Fibroblast of lung (primary cell): Measurements from ENCODE around the gene WDR3. TPM values are rescaled to one million over a fixed set of nuclear protein-coding genes. Genes with fewer than 3 reads are reported as not detected.

Experiments used
- DNase-seq, 2 donors: peaks; one replicate each; pipeline versions ENCODE4 v3.0.0 to v3.0.0-alpha.2; 2010; ENCODE audit warnings: low read depth in 2 of 2
- H2AFZ ChIP-seq: 2 replicates; pipeline ENCODE4 v1.5.1; 2012; ENCODE audit warnings: low read length, control low read depth, inconsistent platforms
- H3K27ac ChIP-seq: 2 replicates; pipeline ENCODE4 v1.5.1; 2011; ENCODE audit warnings: low read length, control low read depth; ENCODE audit not compliant: insufficient read depth
- H3K27me3 ChIP-seq: 2 replicates; pipeline ENCODE4 v1.5.1; 2011; ENCODE audit warnings: mild to moderate bottlenecking, low read length; ENCODE audit not compliant: control insufficient read depth, insufficient read depth
- H3K36me3 ChIP-seq: 2 replicates; pipeline ENCODE4 v1.5.1; 2011; ENCODE audit warnings: low read length; ENCODE audit not compliant: control insufficient read depth, insufficient read depth
- H3K4me1 ChIP-seq: 2 replicates; pipeline ENCODE4 v1.5.1; 2011; ENCODE audit warnings: low read length; ENCODE audit not compliant: control insufficient read depth, insufficient read depth; ENCODE audit errors: extremely low read depth
- H3K4me2 ChIP-seq: 2 replicates; pipeline ENCODE4 v1.5.1; 2011; ENCODE audit warnings: low read length, control low read depth; ENCODE audit not compliant: insufficient read depth; ENCODE audit errors: extremely low read depth
- H3K4me3 ChIP-seq, 4 experiments: fragments of 200-600 bp in 1 of 4; sonication (generic) in 1 of 4; replicated peaks in 1 of 4; 2 replicates each; pipeline ENCODE4 v1.5.1; 2011 to 2016; ENCODE audit warnings: low read length in 4 of 4, low read depth in 3 of 4, mild to moderate bottlenecking in 3 of 4, control low read depth in 2 of 4, inconsistent platforms in 1 of 4, mixed read lengths in 1 of 4; ENCODE audit not compliant: insufficient read depth in 1 of 4; ENCODE audit errors: control extremely low read depth in 1 of 4
- H3K79me2 ChIP-seq: 2 replicates; pipeline ENCODE4 v1.5.1; 2012; ENCODE audit warnings: mild to moderate bottlenecking, low read length, inconsistent platforms; ENCODE audit not compliant: control insufficient read depth, insufficient read depth
- H3K9ac ChIP-seq: 2 replicates; pipeline ENCODE4 v1.5.1; 2011; ENCODE audit warnings: mild to moderate bottlenecking, low read length, control low read depth; ENCODE audit not compliant: insufficient read depth
- H3K9me3 ChIP-seq: 2 replicates; pipeline ENCODE4 v1.5.1; 2012; ENCODE audit warnings: low read depth, low read length; ENCODE audit not compliant: control insufficient read depth, insufficient read depth
- H4K20me1 ChIP-seq: 2 replicates; pipeline ENCODE4 v1.5.1; 2011; ENCODE audit warnings: low read length; ENCODE audit not compliant: control insufficient read depth, insufficient read depth; ENCODE audit errors: extremely low read depth
- EZH2 ChIP-seq: IDR thresholded peaks from 2 replicates; pipeline ENCODE4 v1.5.1; 2012; ENCODE audit warnings: low read length, control low read depth, mild to moderate bottlenecking; ENCODE audit errors: missing control alignments
- polyA plus RNA-seq, 2 donors: library from polyadenylated mRNA; depleted of rRNA in 1 of 2; stranded (reverse) in 1 of 2; unstranded in 1 of 2; fragments of >200 nt; gene quantifications; 2 replicates each; pipeline ENCODE4 v1.2.1, GENCODE V29; 2011 to 2012; ENCODE audit warnings: missing spikeins in 1 of 2
- total RNA-seq: library from RNA; depleted of rRNA; stranded (reverse); fragments of >200 nt; gene quantifications from 2 replicates; pipeline ENCODE4 v1.2.1, GENCODE V29; 2014
- TF ChIP-seq, protein P1 (sequence below), 2 donors: IDR thresholded peaks in 1 of 2; conservative IDR thresholded peaks in 1 of 2; 1 replicate in 1 of 2; 2 replicates in 1 of 2; pipeline ENCODE4 v1.5.1; 2011 to 2012; ENCODE audit warnings: low read length in 2 of 2, control low read depth in 1 of 2, inconsistent platforms in 1 of 2, low read depth in 1 of 2, mild to moderate bottlenecking in 1 of 2

WDR3 gene
- total and polyA plus RNA-seq, 2 donors (not counting 1 experiment from before 2014, with no cell fraction given): 15.7 to 17.4 TPM

DNA sequence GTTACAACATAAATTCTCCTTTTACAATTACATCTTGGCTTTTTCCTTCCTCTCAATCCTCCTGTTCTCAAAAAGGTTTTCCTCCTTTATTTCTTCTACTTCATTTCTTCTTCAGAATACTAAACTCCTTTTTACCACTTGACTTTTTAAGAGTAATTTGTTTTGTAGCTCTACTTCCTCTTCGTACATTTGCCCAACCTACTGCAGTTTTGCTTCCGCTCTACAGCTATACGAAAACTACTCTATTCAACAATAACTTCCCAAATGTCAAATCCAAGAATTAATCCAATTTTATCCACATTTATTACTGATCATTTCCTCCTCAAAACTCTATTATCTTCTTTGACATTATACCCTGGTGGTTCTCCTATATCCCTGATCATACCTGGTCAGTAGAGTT lies 3.6 kb upstream of the WDR3 start:
- no peak for TF ChIP-seq EZH2
- TF ChIP-seq, protein P1, sequence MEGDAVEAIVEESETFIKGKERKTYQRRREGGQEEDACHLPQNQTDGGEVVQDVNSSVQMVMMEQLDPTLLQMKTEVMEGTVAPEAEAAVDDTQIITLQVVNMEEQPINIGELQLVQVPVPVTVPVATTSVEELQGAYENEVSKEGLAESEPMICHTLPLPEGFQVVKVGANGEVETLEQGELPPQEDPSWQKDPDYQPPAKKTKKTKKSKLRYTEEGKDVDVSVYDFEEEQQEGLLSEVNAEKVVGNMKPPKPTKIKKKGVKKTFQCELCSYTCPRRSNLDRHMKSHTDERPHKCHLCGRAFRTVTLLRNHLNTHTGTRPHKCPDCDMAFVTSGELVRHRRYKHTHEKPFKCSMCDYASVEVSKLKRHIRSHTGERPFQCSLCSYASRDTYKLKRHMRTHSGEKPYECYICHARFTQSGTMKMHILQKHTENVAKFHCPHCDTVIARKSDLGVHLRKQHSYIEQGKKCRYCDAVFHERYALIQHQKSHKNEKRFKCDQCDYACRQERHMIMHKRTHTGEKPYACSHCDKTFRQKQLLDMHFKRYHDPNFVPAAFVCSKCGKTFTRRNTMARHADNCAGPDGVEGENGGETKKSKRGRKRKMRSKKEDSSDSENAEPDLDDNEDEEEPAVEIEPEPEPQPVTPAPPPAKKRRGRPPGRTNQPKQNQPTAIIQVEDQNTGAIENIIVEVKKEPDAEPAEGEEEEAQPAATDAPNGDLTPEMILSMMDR (conservative IDR thresholded peaks at IDR 0.05 in 1 of 2, IDR thresholded peaks at IDR 0.05 in 1 of 2; ENCODE audit: low read depth in 1 of 2, low read length in 2 of 2): no peak
- no peak overlapping the region for H3K4me3 ChIP-seq
- H3K9ac ChIP-seq: no peak overlapping the region
- H3K79me2 ChIP-seq: peaks cover 44% of the 10 kb centered on the region
- no peak for DNase-seq
- H3K4me2 ChIP-seq: no peak overlapping the region
- no peaks in the 10 kb centered on the region for H3K36me3 ChIP-seq
- H3K27me3 ChIP-seq: no peaks in the 10 kb centered on the region
- H3K9me3 ChIP-seq: no peaks in the 10 kb centered on the region
- H2AFZ ChIP-seq: no peak overlapping the region
- no peak overlapping the region for H3K27ac ChIP-seq
- H4K20me1 ChIP-seq: no peaks in the 10 kb centered on the region
- H3K4me1 ChIP-seq: no peaks in the 10 kb centered on the region

DNA sequence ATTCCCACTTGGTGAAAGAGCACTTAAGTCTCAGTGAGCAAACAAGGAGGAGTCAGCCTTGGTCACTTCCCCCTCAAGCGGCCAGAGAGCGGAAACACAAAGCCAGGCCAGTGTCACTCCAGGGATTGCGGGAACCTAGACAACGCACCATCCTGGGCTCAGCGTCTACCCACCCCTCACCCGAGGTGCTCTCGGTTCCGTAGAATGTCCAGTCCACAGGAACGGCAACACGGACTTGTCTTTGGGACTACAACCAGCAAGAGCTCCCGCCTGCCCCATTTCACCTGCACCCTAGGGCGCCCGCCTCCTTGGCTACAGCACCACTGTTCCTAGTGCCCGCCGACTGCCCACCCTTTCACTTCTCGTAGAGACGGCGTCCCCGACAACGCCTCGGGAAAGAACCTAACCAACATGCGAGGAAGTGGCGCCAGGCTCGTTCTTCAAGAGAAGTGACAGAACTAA lies 627 bp upstream of the WDR3 start:
- Histone ChIP-seq H3K36me3 (peaks cover 2% of the 10 kb centered on the region), H2AFZ (peak overlapping the region; percentile 96), H4K20me1 (no peaks in the 10 kb centered on the region), H3K4me1 (no peaks in the 10 kb centered on the region), H3K27me3 (no peaks in the 10 kb centered on the region), H3K9ac (peak overlapping the region; percentile 70), H3K79me2 (peaks cover 66% of the 10 kb centered on the region), H3K9me3 (no peaks in the 10 kb centered on the region), H3K27ac (peak overlapping the region; percentile 81), H3K4me2 (peak overlapping the region; percentile 73), H3K4me3 (peak overlapping the region; percentile 84 to 94 (median 90))
- TF ChIP-seq EZH2: no peak
- TF ChIP-seq, protein P1 (conservative IDR thresholded peaks at IDR 0.05 in 1 of 2, IDR thresholded peaks at IDR 0.05 in 1 of 2; ENCODE audit: low read depth in 1 of 2, low read length in 2 of 2): peak in 1 of 2 donors; percentile 45
- peak; percentile 61 for DNase-seq

DNA sequence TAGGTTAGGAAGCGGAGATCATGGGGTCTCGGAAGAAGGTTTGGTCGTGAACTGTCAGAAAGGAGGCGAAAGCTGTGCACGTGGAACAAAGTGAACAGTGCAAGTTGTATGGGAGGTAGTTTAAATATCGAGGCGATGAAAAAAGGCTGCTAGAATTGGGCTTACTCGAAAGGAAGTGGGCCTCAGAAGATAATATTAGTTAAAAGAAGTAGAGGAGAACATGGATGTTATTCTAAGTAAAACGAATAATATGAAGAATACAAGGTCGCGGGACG lies 571 bp downstream of the WDR3 start:
- peaks cover 2% of the 10 kb centered on the region for H3K36me3 ChIP-seq
- peak overlapping the region; percentile 81 for H2AFZ ChIP-seq
- peak overlapping the region; percentile 70 for H3K9ac ChIP-seq
- peak overlapping the region; percentile 84 to 94 (median 90) for H3K4me3 ChIP-seq
- no peaks in the 10 kb centered on the region for H3K4me1 ChIP-seq
- no peak for TF ChIP-seq EZH2
- TF ChIP-seq, protein P1 (conservative IDR thresholded peaks at IDR 0.05 in 1 of 2, IDR thresholded peaks at IDR 0.05 in 1 of 2; ENCODE audit: low read depth in 1 of 2, low read length in 2 of 2): no peak
- DNase-seq: no peak
- no peaks in the 10 kb centered on the region for H3K27me3 ChIP-seq
- H3K4me2 ChIP-seq: peak overlapping the region; percentile 94
- peak overlapping the region; percentile 81 for H3K27ac ChIP-seq
- no peaks in the 10 kb centered on the region for H3K9me3 ChIP-seq
- peaks cover 68% of the 10 kb centered on the region for H3K79me2 ChIP-seq
- no peaks in the 10 kb centered on the region for H4K20me1 ChIP-seq
